ENCODE results near the gene NPY1R.

Gene NPY1R

GRCh38 chr4:163279713-163280112 is 52.7 kb downstream of the NPY1R start:
- DNase-seq (ENCODE audit: low spot score), result no peak

DNA sequence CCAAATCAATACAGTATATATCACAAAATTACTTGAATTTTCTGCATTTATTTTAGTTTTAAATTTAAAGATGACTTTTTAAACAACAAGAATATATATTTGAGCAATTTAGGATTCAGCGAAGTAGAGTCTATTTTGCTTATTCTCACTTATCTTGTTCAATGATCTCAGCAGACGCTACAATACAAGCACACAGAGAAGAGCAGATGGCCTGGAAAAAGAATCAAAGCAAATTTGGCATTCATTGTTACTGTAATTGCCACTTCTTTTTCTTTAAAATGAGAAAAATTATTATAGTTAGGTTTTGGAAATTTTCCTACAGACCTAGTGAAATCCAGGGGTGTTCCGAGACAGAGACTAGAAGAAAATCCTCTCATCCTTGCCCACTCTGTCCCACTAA is 57.5 kb downstream of the NPY1R start:
- DNase-seq (ENCODE audit: low spot score), result no peak

Measured in left forelimb (tissue), 1 donor.